ENCODE results near the gene CELA3B.
"Not testable (repeated sequence)": the region's sequence is repeated elsewhere in the genome, so short reads cannot be mapped to it uniquely, and the experiment has no call there.

The CELA3B gene, protein sequence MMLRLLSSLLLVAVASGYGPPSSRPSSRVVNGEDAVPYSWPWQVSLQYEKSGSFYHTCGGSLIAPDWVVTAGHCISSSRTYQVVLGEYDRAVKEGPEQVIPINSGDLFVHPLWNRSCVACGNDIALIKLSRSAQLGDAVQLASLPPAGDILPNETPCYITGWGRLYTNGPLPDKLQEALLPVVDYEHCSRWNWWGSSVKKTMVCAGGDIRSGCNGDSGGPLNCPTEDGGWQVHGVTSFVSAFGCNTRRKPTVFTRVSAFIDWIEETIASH

GRCh38 chr1:21976703-21977239, at the start of gene CELA3B:
Gene CELA3B, plus strand, starts transcription at chr1:21977022. Its CDS starts 18 bp downstream, at chr1:21977040.
- DNase-seq, result not testable (repeated sequence)

GRCh38 chr1:21927533-21928237, 49.1 kb upstream of the CELA3B start:
- DNase-seq, result no peak

- DNase-seq, result no peak
These were observed 46.7 kb upstream of the CELA3B start for GRCh38 chr1:21930080-21930571.

DNA sequence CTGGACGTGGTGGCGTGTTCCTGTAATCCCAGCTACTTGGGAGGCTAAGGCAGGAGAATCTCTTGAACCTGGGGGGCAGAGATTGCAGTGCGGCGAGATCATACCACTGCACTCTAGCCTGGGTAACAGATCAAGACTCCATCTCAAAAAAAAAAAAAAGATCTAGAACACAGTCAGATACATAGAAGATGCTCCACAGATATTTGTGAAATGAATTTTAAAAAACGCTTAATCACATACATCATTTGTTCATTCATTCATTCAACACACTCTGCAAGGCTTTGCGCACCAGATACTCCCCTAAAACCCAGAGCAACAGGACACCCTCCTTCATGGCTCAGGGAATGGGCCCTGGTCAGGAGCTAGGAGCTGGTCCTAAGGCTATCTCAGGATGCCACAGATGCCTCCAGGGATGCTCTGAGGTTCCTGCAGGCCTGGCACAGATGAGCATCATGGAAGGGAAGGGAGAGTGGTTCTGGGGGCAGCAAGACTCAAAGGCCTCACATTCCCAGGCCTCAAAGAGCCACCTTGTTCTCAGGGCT, 46.1 kb upstream of the CELA3B start:
- DNase-seq, result no peak

GRCh38 chr1:21931171-21932093, 45.4 kb upstream of the CELA3B start:
- DNase-seq, result no peak

GRCh38 chr1:21932127-21932526, 44.7 kb upstream of the CELA3B start:
- no peak for DNase-seq

DNA sequence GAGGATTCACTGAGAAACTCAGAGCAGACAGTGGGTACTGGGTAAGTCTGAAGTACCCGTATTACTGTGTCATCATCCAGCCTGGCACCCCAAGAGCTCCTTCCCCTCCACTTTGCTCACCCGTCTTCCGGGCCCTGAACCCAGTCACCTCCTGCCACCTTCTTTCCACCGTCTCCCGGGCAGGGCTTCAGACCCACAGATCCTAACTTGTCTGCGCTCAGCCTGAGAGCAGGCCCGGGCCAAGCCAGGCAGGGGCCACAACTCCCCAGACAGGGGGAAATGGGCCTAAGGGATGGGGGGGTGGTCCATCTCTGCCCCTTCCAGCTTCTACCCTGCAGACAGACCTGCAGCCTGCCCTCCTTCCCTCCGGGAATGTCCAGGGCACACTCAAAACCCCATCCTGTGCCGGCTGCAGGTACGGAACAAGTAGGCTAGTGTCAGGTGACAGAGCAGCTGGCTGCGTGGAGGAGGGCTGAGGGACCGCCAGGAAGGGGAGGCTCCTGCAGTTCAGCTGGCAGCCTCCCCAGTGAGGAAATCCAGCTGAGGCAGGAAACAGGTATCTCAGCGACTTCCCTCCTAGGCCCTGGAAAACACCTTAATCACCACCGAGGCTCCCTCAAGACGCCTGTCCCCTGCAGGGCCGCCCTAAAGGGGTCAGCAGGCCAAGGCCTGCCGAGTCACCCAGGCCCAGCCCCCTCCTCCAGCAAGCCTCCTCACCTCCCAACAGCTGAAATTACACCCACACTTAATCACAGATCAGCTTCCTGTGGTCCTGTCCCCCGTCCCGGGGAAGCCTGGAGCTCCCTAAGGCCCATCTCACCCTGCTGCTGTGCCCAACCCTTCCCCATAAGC, 43.2 kb upstream of the CELA3B start:
- peak; percentile 82 for DNase-seq

GRCh38 chr1:21935393-21935804, 41.4 kb upstream of the CELA3B start:
- no peak for DNase-seq

DNA sequence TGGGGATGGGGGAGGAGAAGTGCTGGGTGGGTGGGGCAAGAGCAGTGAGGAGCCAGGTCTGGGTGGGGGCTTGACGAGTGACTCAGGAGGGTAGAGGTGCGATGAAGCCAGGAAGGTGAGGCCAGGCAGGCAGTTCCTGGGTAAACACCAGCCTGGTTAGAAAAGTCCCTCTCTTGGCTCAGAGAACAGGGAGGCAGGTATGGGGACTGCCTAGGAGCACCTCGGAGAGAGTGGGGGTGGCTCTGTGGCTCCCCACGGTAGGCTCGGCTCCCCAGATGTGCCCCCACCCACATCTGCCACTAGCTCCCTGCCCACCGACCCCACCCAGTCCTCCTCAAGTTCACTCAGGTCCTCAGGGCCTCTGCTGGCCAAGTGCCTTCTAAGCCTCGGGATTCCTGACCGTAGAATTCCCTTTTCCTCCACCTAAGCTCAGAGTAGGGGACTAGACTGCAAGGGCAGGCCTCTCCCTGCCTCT, 40.9 kb upstream of the CELA3B start:
- DNase-seq, result no peak

DNA sequence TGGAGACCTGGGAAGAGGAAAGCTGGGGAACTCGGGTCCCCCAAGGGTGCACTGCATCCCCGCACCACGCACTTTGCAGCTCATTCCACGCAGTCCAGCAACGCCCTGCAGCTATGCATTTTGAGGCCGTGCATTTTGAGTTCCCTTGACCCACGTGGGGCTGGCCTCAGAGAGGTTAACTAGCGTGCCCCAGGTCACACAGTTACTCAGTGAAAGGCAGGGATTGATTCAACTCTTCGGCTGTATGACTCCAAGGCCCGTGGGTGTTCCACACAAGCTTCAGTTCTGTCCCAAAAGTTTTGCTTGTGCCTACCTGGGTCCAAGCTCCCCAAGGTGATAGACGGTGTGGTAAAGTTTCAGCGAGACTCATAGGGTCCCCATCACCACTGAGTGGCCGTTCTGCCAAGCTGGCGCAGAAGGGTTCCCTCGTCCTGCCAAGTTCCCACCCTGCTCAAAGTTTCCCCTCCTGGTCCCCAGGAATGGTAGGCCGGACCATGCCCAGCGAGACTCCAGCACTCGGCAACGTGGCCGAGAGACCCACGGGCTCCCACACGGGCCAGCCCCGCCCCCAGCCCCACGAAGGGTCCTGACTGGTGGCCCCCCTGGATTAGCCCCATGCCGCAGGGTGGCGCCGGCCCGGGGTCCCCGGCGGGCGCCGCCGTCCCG, 40.3 kb upstream of the CELA3B start:
- no peak for DNase-seq

GRCh38 chr1:21937034-21937371, 39.8 kb upstream of the CELA3B start, which contains the start of gene HSPG2:
Gene HSPG2, minus strand, starts transcription at chr1:21937310. Its CDS starts 93 bp downstream, at chr1:21937217.
- DNase-seq, result no peak

DNA sequence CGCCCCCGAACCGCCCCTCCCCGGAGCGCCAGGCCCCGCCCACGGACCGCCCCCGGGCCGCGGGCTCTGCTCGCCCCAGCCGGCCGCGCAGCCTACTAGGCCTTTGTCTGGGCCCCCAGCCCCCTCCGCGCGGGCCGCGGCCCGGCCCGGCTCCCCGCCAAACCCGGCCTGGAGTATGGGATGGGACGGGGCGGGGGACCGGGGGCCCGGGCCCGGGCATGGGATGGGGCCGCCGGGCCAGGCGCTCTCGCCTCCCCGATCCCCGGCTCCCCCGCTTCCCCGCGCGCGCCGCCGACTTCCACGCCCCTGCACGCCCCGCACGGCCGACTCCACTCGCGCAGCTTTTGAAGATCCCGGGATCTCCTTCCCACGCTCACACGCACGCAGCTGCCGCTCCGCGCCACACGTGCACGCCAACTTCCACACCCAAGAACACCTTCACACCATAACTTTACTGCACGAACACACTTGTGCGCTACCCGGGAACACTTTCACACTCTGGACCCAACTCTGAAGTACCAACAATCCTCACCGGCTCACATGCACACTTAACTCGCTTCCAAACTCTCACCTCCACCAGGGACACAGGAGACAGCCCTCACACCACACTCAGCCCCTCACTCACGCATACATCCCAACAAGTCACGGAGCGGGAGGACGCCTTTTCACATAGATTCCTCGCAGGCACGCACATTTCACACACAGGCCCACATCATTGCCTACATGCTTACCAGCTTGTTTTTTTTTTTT, 39.3 kb upstream of the CELA3B start:
- peak; percentile 36 for DNase-seq

DNA sequence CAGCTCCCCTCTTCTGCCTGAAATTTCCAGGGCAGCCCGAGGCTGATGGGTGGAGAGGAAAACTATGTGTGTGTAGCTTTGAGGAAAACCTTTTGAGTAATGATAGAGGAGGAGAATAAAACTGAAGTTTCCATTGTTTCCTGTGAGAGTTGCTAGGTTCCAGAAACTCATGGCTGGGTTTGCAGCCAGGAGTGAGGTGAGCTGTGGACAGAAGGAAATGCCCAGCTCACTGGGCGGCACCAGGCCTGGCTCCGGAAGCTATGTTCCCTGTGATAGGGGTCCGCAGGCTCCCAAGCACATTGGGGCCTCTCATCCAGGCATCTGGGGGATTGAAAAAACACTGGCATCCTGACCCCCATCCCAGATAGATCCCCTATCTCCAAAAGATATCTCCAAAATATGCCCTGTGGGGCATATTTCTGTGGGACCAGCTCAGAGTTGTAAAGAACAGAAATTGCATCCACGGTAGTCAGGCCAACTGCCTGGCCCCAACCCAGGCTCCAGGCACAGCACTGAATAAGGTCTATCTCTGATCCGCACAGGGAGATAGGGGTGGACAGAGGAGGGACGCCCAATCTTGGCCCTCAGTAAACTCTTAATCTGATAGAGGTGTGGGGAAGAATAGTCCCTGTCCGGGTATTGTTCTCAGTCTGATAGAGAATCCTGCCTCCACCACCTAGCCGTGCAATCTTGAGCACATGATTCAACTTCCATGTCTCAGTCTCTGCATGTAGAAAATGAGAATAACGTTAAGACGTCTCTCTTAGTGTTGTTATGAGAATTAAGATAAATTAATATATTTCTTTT, 37.9 kb upstream of the CELA3B start:
- DNase-seq, result no peak

DNA sequence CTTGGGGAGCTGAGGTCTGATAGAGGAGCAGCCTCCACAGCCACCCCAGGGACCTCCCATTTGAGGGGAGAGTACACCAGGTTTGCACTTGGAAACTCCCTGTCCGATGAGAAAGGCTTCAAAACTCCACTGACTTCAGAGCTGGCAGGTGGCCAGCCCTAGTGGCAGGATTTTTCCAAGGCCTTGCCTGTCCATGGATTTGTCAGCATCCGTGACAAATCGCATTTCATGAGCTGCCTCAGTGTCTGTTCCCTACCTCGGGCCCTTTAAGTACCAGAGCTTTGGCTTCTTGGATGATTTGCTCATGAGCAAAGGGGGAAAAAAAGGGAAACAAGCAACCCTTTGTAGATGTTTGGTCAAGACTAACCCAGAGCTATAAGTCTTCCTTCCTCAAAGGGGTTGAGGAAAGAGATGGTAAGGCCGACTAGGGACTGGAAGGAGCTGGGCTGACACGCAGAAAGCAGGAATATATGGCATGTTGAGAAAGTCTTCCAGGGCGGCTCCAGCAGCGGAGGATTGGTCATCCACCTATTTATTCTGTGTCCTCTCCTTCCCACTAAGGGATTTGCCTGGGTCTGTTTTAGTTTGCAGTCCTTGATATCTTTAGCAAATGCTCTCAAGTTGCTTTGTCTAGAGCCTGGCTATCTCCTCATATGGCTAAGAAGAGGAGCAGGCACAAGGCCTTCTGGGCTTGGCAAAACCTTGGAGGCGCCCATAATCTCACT, 37.0 kb upstream of the CELA3B start:
- DNase-seq, result no peak

DNA sequence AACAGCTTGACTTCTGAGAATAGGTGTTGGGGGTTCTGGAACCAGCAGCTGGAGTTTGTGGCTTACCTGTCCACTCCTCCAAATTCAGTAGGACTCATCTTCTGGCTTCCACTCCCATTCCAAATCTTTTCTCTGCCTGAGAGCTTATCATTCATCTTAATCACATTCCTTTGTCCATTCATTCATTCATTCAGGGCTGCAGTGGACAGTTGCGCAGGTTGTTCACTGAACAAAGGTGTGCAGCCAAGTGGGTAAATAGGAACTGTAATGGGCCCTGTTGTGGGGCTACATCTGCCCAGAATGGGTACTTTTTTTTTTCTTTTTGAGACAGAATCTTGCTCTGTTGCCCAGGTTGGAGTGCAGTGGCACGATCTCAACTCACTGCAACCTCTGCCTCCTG, 36.3 kb upstream of the CELA3B start:
- no peak for DNase-seq

DNA sequence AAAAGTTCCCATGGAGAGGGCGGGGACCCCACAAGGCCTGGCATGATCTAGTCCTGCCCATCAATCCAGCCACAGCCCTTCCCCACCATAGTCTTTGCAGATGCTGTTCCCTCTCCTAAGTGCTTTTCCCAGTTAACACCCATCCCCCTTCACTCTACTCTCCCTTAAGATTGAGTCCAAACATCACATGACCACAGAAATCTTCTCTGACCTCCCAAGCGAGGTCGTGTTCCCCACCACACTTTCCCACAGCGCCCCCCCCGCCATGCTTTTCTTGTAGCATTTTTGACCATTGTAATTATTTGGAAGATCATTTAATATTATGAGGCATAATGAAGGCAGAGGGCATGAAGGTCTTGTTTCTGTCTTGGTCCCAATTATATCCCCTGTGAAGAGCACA, 35.5 kb upstream of the CELA3B start:
- DNase-seq, result no peak

DNA sequence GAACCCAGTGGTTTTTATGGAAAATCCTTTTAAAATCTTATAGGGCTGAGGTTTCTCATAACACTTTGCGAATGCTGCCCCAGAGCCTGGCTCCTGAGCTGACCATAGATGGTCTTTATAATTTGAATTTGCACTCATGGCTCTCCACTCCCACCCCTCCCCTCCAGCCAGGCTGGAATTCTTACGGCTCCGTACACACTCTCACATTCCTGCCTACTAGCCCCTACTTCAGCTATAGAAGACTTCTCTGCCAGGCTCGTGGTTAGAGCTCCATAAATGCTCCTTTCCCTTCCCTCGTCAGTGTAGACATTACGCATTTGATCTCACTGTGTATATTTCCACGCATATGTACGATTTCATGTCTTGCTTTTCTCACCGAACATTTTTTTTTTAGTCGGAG, 34.4 kb upstream of the CELA3B start:
- DNase-seq, result no peak

GRCh38 chr1:21942959-21943640, 33.7 kb upstream of the CELA3B start:
- DNase-seq, result not testable (repeated sequence)
